ENCODE measurements around the gene GRAMD2A. TPM values are rescaled to one million over a fixed set of nuclear protein-coding genes. Genes with fewer than 3 reads are reported as not detected.

The GRAMD2A gene
- total RNA-seq, 1 experiment from 2014 or later: 1.2 TPM

GRCh38 chr15:72128359-72128758 lies 69.2 kb downstream of the GRAMD2A start:
- no TSS peak for BruUV-seq (replicated peaks)

GRCh38 chr15:72127724-72128322 lies 69.8 kb downstream of the GRAMD2A start:
- POLR2A ChIA-PET: no interaction called here
- Mint-ChIP-seq H3K36me3 (ENCODE audit: insufficient read depth, unreplicated experiment) (no peaks in the 10 kb centered on the region), H3K4me1 (ENCODE audit: low read depth, unreplicated experiment) (no peaks in the 10 kb centered on the region), H3K9me3 (ENCODE audit: unreplicated experiment) (no peaks in the 10 kb centered on the region), H3K4me3 (ENCODE audit: unreplicated experiment) (no peak overlapping the region), H3K27ac (ENCODE audit: unreplicated experiment) (no peak overlapping the region), H3K27me3 (ENCODE audit: insufficient read depth, unreplicated experiment) (no peaks in the 10 kb centered on the region)
- no peaks in the 10 kb centered on the region for H3K36me3 ChIP-seq (ENCODE audit: control insufficient read depth, insufficient read depth, low read length)
- 0 out of 2 replicates have a peak, but pooled peaks cover 4% of the 10 kb centered on the region for H3K4me1 ChIP-seq
- no peaks in the 10 kb centered on the region for H3K27me3 ChIP-seq (replicated peaks; ENCODE audit: control insufficient read depth, insufficient read depth, low read length)
- no peaks in the 10 kb centered on the region for H3K9me3 ChIP-seq
- intact Hi-C loops (cut with micrococcal nuclease; ENCODE audit: unreplicated experiment): no loop called here
- H3K4me3 ChIP-seq (ENCODE audit: low read depth, low read length): no peak overlapping the region
- CTCF ChIA-PET: no interaction called here
- TF ChIP-seq CTCF (IDR thresholded peaks at IDR 0.05; ENCODE audit: insufficient read depth in 1 of 2, low read depth in 1 of 2, low read length in 1 of 2, severe bottlenecking in 1 of 2, unreplicated experiment in 1 of 2): no peak
- DNase-seq: no peak
- BruUV-seq (replicated peaks): no TSS peak

More at GRCh38 chr15:72128359-72128758, 69.2 kb downstream of the GRAMD2A start:
- no peaks in the 10 kb centered on the region for H3K36me3 ChIP-seq (ENCODE audit: control insufficient read depth, insufficient read depth, low read length)
- no peak overlapping the region for H3K27ac Mint-ChIP-seq (ENCODE audit: unreplicated experiment)
- ChIA-PET CTCF (no interaction called here), POLR2A (no interaction called here)
- H3K9me3 Mint-ChIP-seq (ENCODE audit: unreplicated experiment): no peaks in the 10 kb centered on the region
- intact Hi-C loops (cut with micrococcal nuclease; ENCODE audit: unreplicated experiment): no loop called here
- no peak overlapping the region for H3K4me3 Mint-ChIP-seq (ENCODE audit: unreplicated experiment)
- no peak for TF ChIP-seq CTCF (IDR thresholded peaks at IDR 0.05; ENCODE audit: insufficient read depth in 1 of 2, low read depth in 1 of 2, low read length in 1 of 2, severe bottlenecking in 1 of 2, unreplicated experiment in 1 of 2)
- DNase-seq: no peak
- H3K27me3 Mint-ChIP-seq (ENCODE audit: insufficient read depth, unreplicated experiment): no peaks in the 10 kb centered on the region
- no peaks in the 10 kb centered on the region for H3K4me1 Mint-ChIP-seq (ENCODE audit: low read depth, unreplicated experiment)
- H3K27me3 ChIP-seq (replicated peaks; ENCODE audit: control insufficient read depth, insufficient read depth, low read length): no peaks in the 10 kb centered on the region
- 0 out of 2 replicates have a peak, but pooled peaks cover 4% of the 10 kb centered on the region for H3K4me1 ChIP-seq
- H3K9me3 ChIP-seq: no peaks in the 10 kb centered on the region
- no peak overlapping the region for H3K4me3 ChIP-seq (ENCODE audit: low read depth, low read length)
- H3K36me3 Mint-ChIP-seq (ENCODE audit: insufficient read depth, unreplicated experiment): no peaks in the 10 kb centered on the region

- no peak for DNase-seq
- peaks cover 10% of the 10 kb centered on the region for H3K4me1 ChIP-seq
- H3K27me3 ChIP-seq (replicated peaks; ENCODE audit: control insufficient read depth, insufficient read depth, low read length): no peaks in the 10 kb centered on the region
- ChIA-PET CTCF (no interaction called here), POLR2A (no interaction called here)
- intact Hi-C loops (cut with micrococcal nuclease; ENCODE audit: unreplicated experiment): no loop called here
- no peaks in the 10 kb centered on the region for H3K9me3 Mint-ChIP-seq (ENCODE audit: unreplicated experiment)
- peaks cover 4% of the 10 kb centered on the region for H3K36me3 Mint-ChIP-seq (ENCODE audit: insufficient read depth, unreplicated experiment)
- H3K36me3 ChIP-seq (ENCODE audit: control insufficient read depth, insufficient read depth, low read length): no peaks in the 10 kb centered on the region
- no peaks in the 10 kb centered on the region for H3K9me3 ChIP-seq
- peaks cover 7% of the 10 kb centered on the region for H3K4me1 Mint-ChIP-seq (ENCODE audit: low read depth, unreplicated experiment)
- H3K27me3 Mint-ChIP-seq (ENCODE audit: insufficient read depth, unreplicated experiment): no peaks in the 10 kb centered on the region
- no peak overlapping the region for H3K4me3 Mint-ChIP-seq (ENCODE audit: unreplicated experiment)
- no peak overlapping the region for H3K4me3 ChIP-seq (ENCODE audit: low read depth, low read length)
- H3K27ac Mint-ChIP-seq (ENCODE audit: unreplicated experiment): no peak overlapping the region
- TF ChIP-seq CTCF (IDR thresholded peaks at IDR 0.05; ENCODE audit: insufficient read depth in 1 of 2, low read depth in 1 of 2, low read length in 1 of 2, severe bottlenecking in 1 of 2, unreplicated experiment in 1 of 2): no peak
- BruUV-seq (replicated peaks): no TSS peak
Measured at GRCh38 chr15:72124218-72124617, 73.4 kb downstream of the GRAMD2A start.
